HEK293T (cell line): Measurements from ENCODE around the gene FTO.

Source experiments
- ARNT ChIP-seq: fragments of 450-650 bp; IDR thresholded peaks from 2 replicates; pipeline ENCODE4 v1.6.1; 2017; ENCODE audit warnings: mild to moderate bottlenecking
- FOXA1 ChIP-seq: fragments of 450-650 bp; IDR thresholded peaks from 2 replicates; pipeline ENCODE4 v1.6.1; 2016; ENCODE audit warnings: mild to moderate bottlenecking
- FOXK2 ChIP-seq: fragments of 450-650 bp; IDR thresholded peaks from 2 replicates; pipeline ENCODE4 v1.6.1; 2016; ENCODE audit warnings: mild to moderate bottlenecking
- FOXM1 ChIP-seq: fragments of 450-650 bp; IDR thresholded peaks from 2 replicates; pipeline ENCODE4 v1.6.1; 2017; ENCODE audit warnings: mild to moderate bottlenecking, borderline replicate concordance

DNA sequence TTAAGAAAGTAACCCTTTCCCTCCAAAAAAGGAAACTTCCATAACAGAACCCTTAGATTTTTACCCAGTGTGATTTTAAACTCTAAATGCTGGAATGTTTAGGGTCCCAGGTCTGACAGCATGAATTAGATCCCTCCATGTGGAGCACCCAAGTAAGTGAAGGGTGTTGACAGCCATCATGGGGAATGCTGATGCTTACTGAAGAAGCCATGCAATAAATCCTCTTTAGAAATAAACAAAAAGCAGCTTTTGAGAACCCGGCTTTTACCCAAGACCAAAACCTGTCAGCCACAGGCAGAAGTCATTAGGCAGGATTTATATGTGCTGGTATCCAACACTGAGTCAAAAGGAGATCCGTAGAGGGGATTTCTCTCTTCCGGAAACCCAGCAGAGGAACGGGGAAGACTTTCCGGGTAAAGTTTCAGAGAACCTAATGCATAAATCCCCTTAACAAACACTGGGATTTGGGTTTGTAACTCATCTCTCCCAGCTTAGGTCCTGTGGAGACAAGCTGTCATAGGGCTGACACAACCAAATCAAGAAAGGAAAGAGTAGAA, 295.1 kb downstream of the FTO start:
- TF ChIP-seq FOXK2 (no peak), ARNT (no peak), FOXM1 (no peak), FOXA1 (no peak)
